Loucy (cell line): ENCODE results near the gene SORCS2.

Experiments
- H2AFZ ChIP-seq: fragments of 200-600 bp; sonication (generic); 2 replicates; pipeline ENCODE4 v1.6.0; 2016; ENCODE audit warnings: antibody characterized with exemption, mild to moderate bottlenecking, low read length, moderate library complexity
- H3F3A ChIP-seq: fragments of 200-600 bp; 2 replicates; pipeline ENCODE4 v1.6.0; 2016; ENCODE audit warnings: antibody characterized with exemption, low read depth, mild to moderate bottlenecking
- H3K27me3 ChIP-seq: fragments of 200-600 bp; sonication (generic); 2 replicates; pipeline ENCODE4 v1.6.1; 2014; ENCODE audit warnings: low read length, mild to moderate bottlenecking; ENCODE audit not compliant: insufficient read depth, poor library complexity, severe bottlenecking
- H3K36me3 ChIP-seq: fragments of 200-600 bp; sonication (generic); 2 replicates; pipeline ENCODE4 v1.6.1; 2016; ENCODE audit warnings: low read length; ENCODE audit not compliant: insufficient read depth
- H3K4me1 ChIP-seq: fragments of 200-600 bp; sonication (generic); 2 replicates; pipeline ENCODE4 v1.5.1; 2014; ENCODE audit warnings: low read length, mild to moderate bottlenecking; ENCODE audit not compliant: insufficient read depth, poor library complexity, severe bottlenecking
- H3K4me2 ChIP-seq: fragments of 200-600 bp; sonication (generic); 2 replicates; pipeline ENCODE4 v1.6.0; 2014; ENCODE audit warnings: antibody characterized with exemption, low read length, low read depth, mild to moderate bottlenecking; ENCODE audit not compliant: poor library complexity, severe bottlenecking
- H3K4me3 ChIP-seq: fragments of 200-600 bp; sonication (generic); 2 replicates; pipeline ENCODE4 v1.5.1; 2014; ENCODE audit warnings: low read length, mild to moderate bottlenecking, mixed read lengths; ENCODE audit not compliant: poor library complexity, severe bottlenecking
- H3K79me2 ChIP-seq: fragments of 200-600 bp; sonication (generic); 2 replicates; pipeline ENCODE4 v1.6.1; 2014; ENCODE audit warnings: low read length; ENCODE audit not compliant: insufficient read depth
- H3K9ac ChIP-seq: fragments of 200-600 bp; sonication (generic); 2 replicates; pipeline ENCODE4 v1.6.0; 2014; ENCODE audit warnings: mild to moderate bottlenecking, low read depth, low read length, moderate library complexity; ENCODE audit not compliant: poor library complexity, severe bottlenecking
- H3K9me2 ChIP-seq: fragments of 200-600 bp; sonication (generic); replicated peaks from 2 replicates; pipeline ENCODE4 v1.6.1; 2016; ENCODE audit warnings: low read depth, low read length, mixed read lengths
- H3K9me3 ChIP-seq: fragments of 200-600 bp; sonication (generic); 2 replicates; pipeline ENCODE4 v1.6.1; 2014; ENCODE audit warnings: mild to moderate bottlenecking, antibody characterized with exemption, low read length, low read depth; ENCODE audit not compliant: insufficient read depth
- H4K20me1 ChIP-seq: fragments of 200-600 bp; sonication (generic); 2 replicates; pipeline ENCODE4 v1.6.0; 2014; ENCODE audit warnings: antibody characterized with exemption, low read length, mild to moderate bottlenecking; ENCODE audit not compliant: insufficient read depth, poor library complexity, severe bottlenecking
- EZH2phosphoT487 ChIP-seq: fragments of 200-600 bp; IDR thresholded peaks from 2 replicates; pipeline ENCODE4 v1.6.1; 2018; ENCODE audit warnings: antibody characterized with exemption, mild to moderate bottlenecking, moderate library complexity, borderline replicate concordance
- TF ChIP-seq, protein P1 (sequence below): fragments of 200-600 bp; sonication (generic); conservative IDR thresholded peaks from 2 replicates; pipeline ENCODE4 v1.5.1; 2014; ENCODE audit warnings: mild to moderate bottlenecking, antibody characterized with exemption, low read length

SORCS2 gene

DNA sequence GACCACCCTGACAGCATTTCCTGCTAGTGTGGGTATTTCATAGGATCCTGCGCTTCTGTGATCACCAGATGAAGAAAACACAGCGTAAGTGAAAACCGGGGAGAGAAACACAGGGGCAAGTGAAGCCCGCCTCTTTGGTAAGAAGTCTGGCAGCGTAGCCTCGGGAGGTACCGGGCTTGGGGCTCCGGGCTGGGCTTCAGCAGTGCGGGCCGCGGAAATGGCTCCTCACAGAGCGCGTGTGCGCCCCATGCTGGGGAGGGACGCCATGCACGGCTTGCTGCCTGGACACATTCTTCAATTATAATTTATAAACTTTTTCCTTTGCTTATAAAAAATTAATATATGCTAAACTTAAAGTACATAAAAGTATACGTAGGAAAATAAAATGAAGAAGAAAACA lies 595.9 kb downstream of the SORCS2 start:
- no peaks in the 10 kb centered on the region for H3K27me3 ChIP-seq
- H3K4me2 ChIP-seq, result no peak overlapping the region
- H3K4me1 ChIP-seq, result no peaks in the 10 kb centered on the region
- H3K9me3 ChIP-seq, result no peaks in the 10 kb centered on the region; the same call in 1 of the 2 replicates
- H3K79me2 ChIP-seq, result no peaks in the 10 kb centered on the region
- H3K9ac ChIP-seq, result no peak overlapping the region
- TF ChIP-seq EZH2phosphoT487, result no peak
- TF ChIP-seq, protein P1, sequence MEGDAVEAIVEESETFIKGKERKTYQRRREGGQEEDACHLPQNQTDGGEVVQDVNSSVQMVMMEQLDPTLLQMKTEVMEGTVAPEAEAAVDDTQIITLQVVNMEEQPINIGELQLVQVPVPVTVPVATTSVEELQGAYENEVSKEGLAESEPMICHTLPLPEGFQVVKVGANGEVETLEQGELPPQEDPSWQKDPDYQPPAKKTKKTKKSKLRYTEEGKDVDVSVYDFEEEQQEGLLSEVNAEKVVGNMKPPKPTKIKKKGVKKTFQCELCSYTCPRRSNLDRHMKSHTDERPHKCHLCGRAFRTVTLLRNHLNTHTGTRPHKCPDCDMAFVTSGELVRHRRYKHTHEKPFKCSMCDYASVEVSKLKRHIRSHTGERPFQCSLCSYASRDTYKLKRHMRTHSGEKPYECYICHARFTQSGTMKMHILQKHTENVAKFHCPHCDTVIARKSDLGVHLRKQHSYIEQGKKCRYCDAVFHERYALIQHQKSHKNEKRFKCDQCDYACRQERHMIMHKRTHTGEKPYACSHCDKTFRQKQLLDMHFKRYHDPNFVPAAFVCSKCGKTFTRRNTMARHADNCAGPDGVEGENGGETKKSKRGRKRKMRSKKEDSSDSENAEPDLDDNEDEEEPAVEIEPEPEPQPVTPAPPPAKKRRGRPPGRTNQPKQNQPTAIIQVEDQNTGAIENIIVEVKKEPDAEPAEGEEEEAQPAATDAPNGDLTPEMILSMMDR, result no peak
- no peaks in the 10 kb centered on the region for H3K36me3 ChIP-seq
- H3K4me3 ChIP-seq, result no peak overlapping the region
- no peaks in the 10 kb centered on the region for H3F3A ChIP-seq
- H3K9me2 ChIP-seq, result no peaks in the 10 kb centered on the region
- no peaks in the 10 kb centered on the region for H4K20me1 ChIP-seq
- no peak overlapping the region for H2AFZ ChIP-seq

DNA sequence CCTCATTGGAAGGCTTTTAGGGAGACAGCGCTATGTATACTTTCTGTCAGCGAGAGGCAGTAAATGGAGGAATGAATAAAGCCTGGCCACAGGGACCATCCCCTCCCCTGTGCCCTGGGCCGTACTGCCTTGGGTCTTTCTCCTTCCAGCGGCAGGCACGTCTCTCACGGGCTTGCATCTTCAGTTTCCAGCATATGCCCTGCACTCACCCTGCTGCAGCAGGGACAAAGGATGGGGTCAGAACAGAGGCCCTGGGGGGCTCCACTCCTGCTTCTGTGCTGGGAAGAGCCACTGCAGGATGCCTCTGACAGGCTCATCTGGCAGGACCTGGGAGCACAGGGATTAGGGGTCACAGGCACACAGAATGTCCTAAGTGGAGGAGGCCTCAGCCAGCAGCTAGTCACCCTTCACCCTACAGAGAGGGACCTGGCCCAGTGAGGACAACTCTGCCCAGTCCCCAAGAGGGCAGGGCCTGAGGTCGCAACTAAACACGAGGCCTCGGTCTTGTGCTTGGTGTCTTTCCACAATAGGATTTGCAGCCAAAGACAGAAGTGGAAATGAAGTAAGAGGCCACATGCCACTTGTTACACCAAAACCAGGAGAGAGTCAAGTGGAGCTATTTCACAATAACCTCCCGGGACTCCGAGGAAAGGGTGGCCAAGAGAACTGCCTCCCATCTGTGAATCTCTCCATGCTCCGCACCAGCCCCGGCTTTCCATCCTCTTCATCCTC lies 596.5 kb downstream of the SORCS2 start:
- no peak overlapping the region for H3K4me2 ChIP-seq
- H3F3A ChIP-seq, result no peaks in the 10 kb centered on the region
- no peaks in the 10 kb centered on the region for H4K20me1 ChIP-seq
- H3K36me3 ChIP-seq, result no peaks in the 10 kb centered on the region
- no peak overlapping the region for H3K4me3 ChIP-seq
- H3K79me2 ChIP-seq, result no peaks in the 10 kb centered on the region
- no peak overlapping the region for H3K9ac ChIP-seq
- no peak overlapping the region for H2AFZ ChIP-seq
- no peaks in the 10 kb centered on the region; the same call in 1 of the 2 replicates for H3K9me3 ChIP-seq
- H3K27me3 ChIP-seq, result no peaks in the 10 kb centered on the region
- no peaks in the 10 kb centered on the region for H3K9me2 ChIP-seq
- TF ChIP-seq, protein P1, result no peak
- no peak for TF ChIP-seq EZH2phosphoT487
- no peaks in the 10 kb centered on the region for H3K4me1 ChIP-seq

DNA sequence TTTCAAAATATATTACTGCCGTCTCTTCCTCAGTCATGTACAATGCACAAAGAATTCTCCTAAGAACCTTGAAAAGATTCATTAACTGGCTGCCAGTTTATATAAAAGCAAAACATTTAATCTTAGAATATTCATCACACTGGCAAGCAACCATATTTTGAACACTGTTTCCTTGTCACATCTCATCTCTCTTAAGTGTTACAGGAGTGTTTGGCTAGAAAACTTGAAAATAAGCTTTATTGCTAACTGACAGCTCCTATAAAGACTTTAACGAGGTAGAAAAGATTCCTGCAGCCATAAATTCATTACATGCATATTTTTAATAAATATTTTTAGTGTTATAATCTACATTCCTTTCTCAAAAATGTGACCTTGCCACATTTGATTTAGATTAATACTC lies 597.7 kb downstream of the SORCS2 start:
- Histone ChIP-seq H3K4me3 (no peak overlapping the region), H3K9me2 (no peaks in the 10 kb centered on the region), H4K20me1 (no peaks in the 10 kb centered on the region), H3F3A (no peaks in the 10 kb centered on the region), H2AFZ (no peak overlapping the region), H3K9me3 (no peaks in the 10 kb centered on the region), H3K4me1 (no peaks in the 10 kb centered on the region), H3K36me3 (no peaks in the 10 kb centered on the region), H3K27me3 (no peaks in the 10 kb centered on the region), H3K79me2 (no peaks in the 10 kb centered on the region), H3K4me2 (no peak overlapping the region), H3K9ac (no peak overlapping the region)
- no peak for TF ChIP-seq EZH2phosphoT487
- TF ChIP-seq, protein P1, result no peak
